H1 (cell line): ENCODE measurements around the gene ZBTB20.

ENCODE experiments used
- CHD2 ChIP-seq: IDR thresholded peaks from 2 replicates; pipeline ENCODE4 v1.6.1; 2012; ENCODE audit warnings: low read length, improper control_type of control experiment
- CTCF ChIP-seq, 3 experiments: IDR thresholded peaks; 1 replicate in 2 of 3; 2 replicates in 1 of 3; pipeline versions ENCODE4 v1.5.1 to v1.6.1; 2011; ENCODE audit warnings: low read length in 3 of 3, mild to moderate bottlenecking in 3 of 3, inconsistent platforms in 2 of 3, low read depth in 1 of 3, moderate library complexity in 1 of 3; ENCODE audit not compliant: insufficient read depth in 1 of 3; ENCODE audit errors: control extremely low read depth in 1 of 3
- EP300 ChIP-seq, 2 experiments: IDR thresholded peaks; 1 replicate in 1 of 2; 2 replicates in 1 of 2; pipeline ENCODE4 v1.6.1; 2011 to 2012; ENCODE audit warnings: low read depth in 2 of 2, low read length in 2 of 2, mild to moderate bottlenecking in 2 of 2, borderline replicate concordance in 1 of 2, inconsistent platforms in 1 of 2, moderate library complexity in 1 of 2
- EZH2 ChIP-seq: fragments of 200-600 bp; sonication (generic); IDR thresholded peaks from 2 replicates; pipeline ENCODE4 v1.7.1; 2012; ENCODE audit warnings: low read depth, mild to moderate bottlenecking, moderate library complexity, low read length, inconsistent platforms; ENCODE audit not compliant: severe bottlenecking
- JUN ChIP-seq: IDR thresholded peaks from 2 replicates; pipeline ENCODE4 v1.6.1; 2011; ENCODE audit warnings: low read depth, mild to moderate bottlenecking, improper control_type of control experiment, low read length
- MAX ChIP-seq: IDR thresholded peaks from 2 replicates; pipeline ENCODE4 v1.6.1; 2012; ENCODE audit warnings: inconsistent platforms
- NRF1 ChIP-seq: IDR thresholded peaks from 2 replicates; pipeline ENCODE4 v1.6.1; 2011; ENCODE audit warnings: mild to moderate bottlenecking, low read depth, low read length, improper control_type of control experiment
- POLR2A ChIP-seq, 2 experiments: IDR thresholded peaks; 1 replicate in 1 of 2; 2 replicates in 1 of 2; pipeline ENCODE4 v1.6.1; 2011; ENCODE audit warnings: low read depth in 2 of 2, low read length in 2 of 2, mild to moderate bottlenecking in 2 of 2; ENCODE audit errors: control extremely low read depth in 1 of 2
- POLR2AphosphoS5 ChIP-seq: IDR thresholded peaks from 2 replicates; pipeline ENCODE4 v1.6.1; 2011; ENCODE audit warnings: low read depth, low read length
- SIX5 ChIP-seq: IDR thresholded peaks from 2 replicates; pipeline ENCODE4 v1.6.1; 2011; ENCODE audit warnings: mild to moderate bottlenecking, low read depth, low read length
- SP2 ChIP-seq: IDR thresholded peaks from 2 replicates; pipeline ENCODE4 v1.6.1; 2012; ENCODE audit warnings: mild to moderate bottlenecking, low read length, inconsistent platforms
- SRF ChIP-seq: IDR thresholded peaks from 2 replicates; pipeline ENCODE4 v1.6.1; 2011; ENCODE audit warnings: mild to moderate bottlenecking, low read depth, low read length, moderate library complexity
- TAF1 ChIP-seq: IDR thresholded peaks from 2 replicates; pipeline ENCODE4 v1.6.1; 2011; ENCODE audit warnings: mild to moderate bottlenecking, low read depth, low read length

GRCh38 chr3:114487502-114487901 is 659.6 kb downstream of the ZBTB20 start:
- no peak for TF ChIP-seq POLR2A (IDR thresholded peaks at IDR 0.05; ENCODE audit: control extremely low read depth in 1 of 2, low read depth in 2 of 2, low read length in 2 of 2)
- TF ChIP-seq CTCF (IDR thresholded peaks at IDR 0.05; ENCODE audit: control extremely low read depth in 1 of 3, insufficient read depth in 1 of 3, low read depth in 1 of 3, low read length in 3 of 3): no peak
- no peak for TF ChIP-seq EP300 (IDR thresholded peaks at IDR 0.05; ENCODE audit: borderline replicate concordance in 1 of 2, low read depth in 2 of 2, low read length in 2 of 2)
- TF ChIP-seq POLR2AphosphoS5: no peak
- TF ChIP-seq MAX: no peak
- TF ChIP-seq SIX5: no peak
- TF ChIP-seq JUN: no peak
- TF ChIP-seq TAF1: no peak
- no peak for TF ChIP-seq NRF1
- TF ChIP-seq CHD2: no peak
- no peak for TF ChIP-seq SP2
- TF ChIP-seq SRF: no peak
- TF ChIP-seq EZH2: no peak
